Osteocyte (in vitro differentiated cells): Measurements from ENCODE around the gene MORN3. TPM values are rescaled to one million over a fixed set of nuclear protein-coding genes. Genes with fewer than 3 reads are reported as not detected.

Experiments
- DNase-seq: peaks from one replicate; pipeline ENCODE4 v3.0.0; 2021; ENCODE audit warnings: mixed read lengths; ENCODE audit not compliant: unreplicated experiment; ENCODE audit errors: extremely low spot score
- H3K27ac Mint-ChIP-seq: one replicate; pipeline ENCODE4 v1.8.0; 2021; ENCODE audit warnings: mild to moderate bottlenecking, mixed read lengths; ENCODE audit not compliant: unreplicated experiment
- H3K27me3 Mint-ChIP-seq: one replicate; pipeline ENCODE4 v1.8.0; 2021; ENCODE audit warnings: mixed read lengths; ENCODE audit not compliant: unreplicated experiment
- H3K36me3 Mint-ChIP-seq: one replicate; pipeline ENCODE4 v1.8.0; 2021; ENCODE audit warnings: mixed read lengths; ENCODE audit not compliant: unreplicated experiment
- H3K4me1 Mint-ChIP-seq: one replicate; pipeline ENCODE4 v1.8.0; 2021; ENCODE audit warnings: mixed read lengths; ENCODE audit not compliant: unreplicated experiment
- H3K4me3 Mint-ChIP-seq: one replicate; pipeline ENCODE4 v1.8.0; 2021; ENCODE audit warnings: mild to moderate bottlenecking, moderate library complexity, mixed read lengths; ENCODE audit not compliant: unreplicated experiment
- H3K9me3 Mint-ChIP-seq: one replicate; pipeline ENCODE4 v1.8.0; 2021; ENCODE audit warnings: mixed read lengths; ENCODE audit not compliant: unreplicated experiment
- total RNA-seq: library from RNA; stranded (reverse); gene quantifications from 2 replicates; pipeline ENCODE4 v1.2.1, GENCODE V29; 2021
- TF ChIP-seq, protein P1 (sequence below): fragments of 200-600 bp; sonication (generic); IDR thresholded peaks from 2 replicates; pipeline ENCODE4 v1.5.0; 2021; ENCODE audit warnings: antibody characterized with exemption, mild to moderate bottlenecking, moderate library complexity

MORN3 gene
- total RNA-seq, 1 donor from 2014 or later: 0.11 TPM

DNA sequence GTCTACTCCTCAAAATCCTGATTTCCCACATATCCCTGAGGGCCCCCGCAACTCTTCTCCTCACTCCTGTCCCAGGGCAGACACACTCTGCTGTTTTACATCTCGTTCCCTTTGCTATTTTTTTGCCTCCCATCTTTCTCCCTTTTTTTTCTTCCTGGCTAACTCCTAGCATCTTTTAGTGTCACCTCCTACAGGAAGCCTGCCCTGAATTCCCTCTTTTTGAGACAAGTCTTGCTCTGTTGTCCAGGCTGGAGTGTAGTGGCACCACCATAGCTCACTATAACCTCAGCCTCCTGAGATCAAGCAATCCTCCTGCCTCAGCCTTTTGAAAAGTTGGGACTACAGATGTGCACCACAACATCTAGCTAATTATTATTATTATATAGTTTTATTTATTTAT is 13.3 kb downstream of the MORN3 start:
- Mint-ChIP-seq H3K27ac (no peak overlapping the region), H3K4me1 (peaks cover 8% of the 10 kb centered on the region)

DNA sequence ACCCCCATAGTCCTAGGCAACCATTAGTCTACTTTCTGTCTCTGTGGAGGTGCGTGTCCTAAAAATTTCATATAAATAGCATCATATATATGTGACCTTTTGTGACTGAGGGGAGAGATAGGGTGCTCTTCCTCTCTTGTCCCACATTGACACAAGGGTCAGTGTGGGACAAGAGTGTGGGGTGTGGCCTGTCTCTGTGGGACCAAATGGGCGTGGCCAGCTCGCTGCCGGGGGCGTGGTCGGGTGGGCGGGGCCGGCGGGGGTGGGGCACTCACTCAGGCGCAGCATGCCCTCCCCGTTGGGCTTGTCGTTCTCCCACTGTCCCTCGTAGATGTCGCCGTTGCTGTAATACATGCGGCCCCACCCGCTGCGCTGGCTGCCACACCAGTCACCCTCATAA is 15.5 kb downstream of the MORN3 start:
- TF ChIP-seq, protein P1, sequence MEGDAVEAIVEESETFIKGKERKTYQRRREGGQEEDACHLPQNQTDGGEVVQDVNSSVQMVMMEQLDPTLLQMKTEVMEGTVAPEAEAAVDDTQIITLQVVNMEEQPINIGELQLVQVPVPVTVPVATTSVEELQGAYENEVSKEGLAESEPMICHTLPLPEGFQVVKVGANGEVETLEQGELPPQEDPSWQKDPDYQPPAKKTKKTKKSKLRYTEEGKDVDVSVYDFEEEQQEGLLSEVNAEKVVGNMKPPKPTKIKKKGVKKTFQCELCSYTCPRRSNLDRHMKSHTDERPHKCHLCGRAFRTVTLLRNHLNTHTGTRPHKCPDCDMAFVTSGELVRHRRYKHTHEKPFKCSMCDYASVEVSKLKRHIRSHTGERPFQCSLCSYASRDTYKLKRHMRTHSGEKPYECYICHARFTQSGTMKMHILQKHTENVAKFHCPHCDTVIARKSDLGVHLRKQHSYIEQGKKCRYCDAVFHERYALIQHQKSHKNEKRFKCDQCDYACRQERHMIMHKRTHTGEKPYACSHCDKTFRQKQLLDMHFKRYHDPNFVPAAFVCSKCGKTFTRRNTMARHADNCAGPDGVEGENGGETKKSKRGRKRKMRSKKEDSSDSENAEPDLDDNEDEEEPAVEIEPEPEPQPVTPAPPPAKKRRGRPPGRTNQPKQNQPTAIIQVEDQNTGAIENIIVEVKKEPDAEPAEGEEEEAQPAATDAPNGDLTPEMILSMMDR: no peak
- no peak for DNase-seq
- no peaks in the 10 kb centered on the region for H3K36me3 Mint-ChIP-seq
- H3K27ac Mint-ChIP-seq: no peak overlapping the region
- peaks cover 7% of the 10 kb centered on the region for H3K4me1 Mint-ChIP-seq
- H3K4me3 Mint-ChIP-seq: no peak overlapping the region
- no peaks in the 10 kb centered on the region for H3K9me3 Mint-ChIP-seq
- no peaks in the 10 kb centered on the region for H3K27me3 Mint-ChIP-seq

More for the DNA sequence above, 13.3 kb downstream of the MORN3 start:
- TF ChIP-seq, protein P1: no peak
- Mint-ChIP-seq H3K27me3 (no peaks in the 10 kb centered on the region), H3K4me3 (no peak overlapping the region), H3K9me3 (no peaks in the 10 kb centered on the region), H3K36me3 (no peaks in the 10 kb centered on the region)
- no peak for DNase-seq

DNA sequence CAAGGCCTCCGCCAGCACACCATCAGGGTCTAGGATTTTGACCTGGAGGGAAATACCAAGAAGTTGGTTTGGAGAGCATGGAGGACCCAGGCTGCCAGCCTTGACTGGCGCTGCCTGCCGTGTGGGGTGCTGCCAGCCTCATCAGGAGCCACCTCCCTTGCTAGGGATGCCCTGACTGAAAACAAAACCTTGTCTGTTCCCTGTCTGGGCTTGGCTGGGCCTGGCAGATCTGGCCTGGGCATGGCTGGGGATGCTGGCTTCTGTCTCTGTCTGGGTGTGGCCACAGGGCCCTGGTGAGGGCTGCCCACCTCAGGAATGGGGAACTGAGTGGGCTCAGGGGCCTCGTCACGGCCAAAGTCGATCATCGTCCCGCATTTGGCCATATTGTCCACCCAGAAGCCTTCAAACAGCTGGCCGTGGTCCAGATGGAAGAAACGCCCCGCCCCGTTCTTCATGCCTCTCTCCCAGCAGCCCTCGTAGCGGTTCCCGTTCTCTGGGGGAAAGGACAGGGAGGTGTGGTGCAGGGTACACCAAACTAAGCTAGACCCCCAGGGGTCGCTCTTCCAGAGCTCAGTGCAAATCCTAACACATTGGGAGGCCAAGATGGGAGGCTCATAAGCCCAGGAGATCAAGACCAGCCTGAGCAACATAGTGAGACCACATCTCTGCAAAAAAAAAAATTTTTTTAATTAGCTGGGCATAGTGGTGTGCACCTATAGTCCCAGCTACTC is 16.5 kb downstream of the MORN3 start:
- H3K4me3 Mint-ChIP-seq: no peak overlapping the region
- no peaks in the 10 kb centered on the region for H3K36me3 Mint-ChIP-seq
- no peak overlapping the region for H3K27ac Mint-ChIP-seq
- H3K9me3 Mint-ChIP-seq: no peaks in the 10 kb centered on the region
- TF ChIP-seq, protein P1: no peak
- no peaks in the 10 kb centered on the region for H3K27me3 Mint-ChIP-seq
- DNase-seq: no peak
- peaks cover 5% of the 10 kb centered on the region for H3K4me1 Mint-ChIP-seq

DNA sequence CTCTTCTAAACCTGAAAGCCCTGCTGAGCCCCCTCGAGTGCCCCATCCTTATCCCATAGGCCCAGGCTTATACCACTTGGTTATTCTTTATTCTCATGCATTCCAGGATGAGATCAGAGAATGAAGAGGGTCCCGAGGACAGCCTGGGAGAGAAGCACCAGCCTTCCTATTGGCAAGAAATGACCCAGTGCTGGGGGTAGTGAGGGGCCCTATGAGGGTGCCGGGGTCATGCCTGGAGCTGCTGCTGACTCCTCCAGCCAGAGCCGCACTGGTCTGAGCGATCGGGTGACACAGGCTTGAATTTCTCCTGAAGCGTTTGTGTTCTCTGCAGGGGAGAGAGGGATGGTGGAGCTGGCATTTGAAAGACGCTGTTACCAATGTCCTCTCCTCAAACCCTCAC is 18.1 kb downstream of the MORN3 start:
- H3K4me1 Mint-ChIP-seq: peaks cover 4% of the 10 kb centered on the region
- no peaks in the 10 kb centered on the region for H3K36me3 Mint-ChIP-seq
- DNase-seq: no peak
- H3K27me3 Mint-ChIP-seq: no peaks in the 10 kb centered on the region
- no peaks in the 10 kb centered on the region for H3K9me3 Mint-ChIP-seq
- H3K4me3 Mint-ChIP-seq: no peak overlapping the region
- TF ChIP-seq, protein P1: no peak
- no peak overlapping the region for H3K27ac Mint-ChIP-seq

DNA sequence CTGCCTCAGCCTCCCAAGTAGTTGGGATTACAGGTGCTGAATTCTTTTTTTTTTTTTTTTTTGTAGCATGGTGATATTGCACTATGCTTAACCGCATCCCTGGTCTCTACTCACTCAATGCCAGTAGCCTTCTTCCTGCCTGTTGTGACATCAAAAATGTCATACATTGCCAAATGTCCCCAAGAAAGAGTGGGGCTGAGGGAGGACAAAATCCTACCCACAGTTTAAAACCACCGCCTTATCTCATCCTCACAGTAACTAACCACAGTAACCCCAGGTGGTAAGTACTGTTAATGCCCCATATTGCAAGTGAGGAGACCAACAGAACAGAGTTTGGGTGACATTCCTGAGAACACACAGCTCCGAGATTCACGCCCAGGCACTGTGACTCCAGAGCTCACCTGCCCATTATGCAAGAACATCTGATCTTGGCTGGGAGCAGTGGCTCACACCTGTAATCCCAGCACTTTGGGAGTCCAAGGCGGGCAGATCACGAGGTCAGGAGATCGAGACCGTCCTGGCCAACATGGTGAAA is 19.6 kb downstream of the MORN3 start:
- H3K9me3 Mint-ChIP-seq: no peaks in the 10 kb centered on the region
- H3K27me3 Mint-ChIP-seq: no peaks in the 10 kb centered on the region
- H3K27ac Mint-ChIP-seq: no peak overlapping the region
- peaks cover 4% of the 10 kb centered on the region for H3K4me1 Mint-ChIP-seq
- DNase-seq: no peak
- no peaks in the 10 kb centered on the region for H3K36me3 Mint-ChIP-seq
- no peak overlapping the region for H3K4me3 Mint-ChIP-seq
- TF ChIP-seq, protein P1: no peak
